ENCODE results near the gene KRT33B.
"Not testable (repeated sequence)": the region's sequence is repeated elsewhere in the genome, so short reads cannot be mapped to it uniquely, and the experiment has no call there.

- TF ChIP-seq CTCF (IDR thresholded peaks at IDR 0.05; ENCODE audit: borderline replicate concordance, extremely low read depth, low read length, poor library complexity, severe bottlenecking); EZH2 (IDR thresholded peaks at IDR 0.05; ENCODE audit: borderline replicate concordance, low read depth, low read length, severe bottlenecking): not testable (repeated sequence)
These were observed 19.2 kb downstream of the KRT33B start, which contains the start of gene KRT33A for GRCh38 chr17:41350381-41350878.
